ENCODE results near the gene EMC6. TPM values are rescaled to one million over a fixed set of nuclear protein-coding genes. Genes with fewer than 3 reads are reported as not detected.

Gene EMC6
- total and polyA plus RNA-seq, 2 of the 4 experiments (the other 2 are of a cell fraction), result 10.9 to 80.5 TPM

- Histone ChIP-seq H3K79me1 (ENCODE audit: low read depth in 1 of 2, low read length in 2 of 2) (peaks cover 6 to 31% of the 10 kb centered on the region in 2 experiments; a peak in 2 of 4 replicates), H3K4me2 (ENCODE audit: low read depth, low read length) (no peak overlapping the region), H4K8ac (ENCODE audit: low read depth in 2 of 2, low read length in 2 of 2) (no peak overlapping the region), H3K4me3 (ENCODE audit: insufficient read depth, low read depth, low read length) (no peak overlapping the region), H3K23ac (ENCODE audit: low read depth, low read length) (no peak overlapping the region), H4K5ac (ENCODE audit: low read depth, low read length) (no peak overlapping the region), H2AK9ac (replicated peaks; ENCODE audit: low read depth, low read length, poor library complexity) (no peak overlapping the region), H3K27me3 (ENCODE audit: control insufficient read depth, insufficient read depth, low read length) (no peaks in the 10 kb centered on the region), H3K9ac (ENCODE audit: low read depth, low read length) (no peak overlapping the region), H2BK5ac (ENCODE audit: low read depth, low read length, poor library complexity, severe bottlenecking) (no peak overlapping the region), H2AFZ (replicated peaks; ENCODE audit: low read length, poor library complexity) (no peak overlapping the region), H2BK120ac (ENCODE audit: low read depth, low read length) (no peak overlapping the region), H3K14ac (replicated peaks; ENCODE audit: low read depth, low read length) (no peak overlapping the region), H3K18ac (ENCODE audit: low read depth, low read length) (no peak overlapping the region), H2BK20ac (ENCODE audit: low read depth, low read length) (no peak overlapping the region), H3K4me1 (ENCODE audit: control insufficient read depth, insufficient read depth, low read length) (no peaks in the 10 kb centered on the region), H2AK5ac (ENCODE audit: low read depth, low read length) (no peak overlapping the region), H4K20me1 (ENCODE audit: insufficient read depth, low read length) (peaks cover 18% of the 10 kb centered on the region), H3K56ac (ENCODE audit: extremely low read depth, insufficient read depth, low read length) (no peak overlapping the region), H3K36me3 (ENCODE audit: control insufficient read depth, insufficient read depth, low read length) (no peaks in the 10 kb centered on the region), H3K9me1 (ENCODE audit: insufficient read depth, low read length) (peaks cover 12% of the 10 kb centered on the region), H3K9me3 (ENCODE audit: control insufficient read depth, insufficient read depth, low read length) (no peaks in the 10 kb centered on the region), H4K91ac (ENCODE audit: insufficient read depth, low read depth, low read length) (no peak overlapping the region), H2BK15ac (ENCODE audit: low read depth, low read length) (no peak overlapping the region), H3K4ac (ENCODE audit: low read depth, low read length) (no peak overlapping the region), H3K27ac (ENCODE audit: insufficient read depth, low read length) (no peak overlapping the region)
- in situ Hi-C loops (cut with MboI; ENCODE audit: low sequenced_read_pairs) (no loop called here), dilution Hi-C loops (cut with HindIII; ENCODE audit: low sequenced_read_pairs, unreplicated experiment) (no loop called here), intact Hi-C loops (cut with micrococcal nuclease) (no loop called here)
- no TSS peak for BruUV-seq (replicated peaks)
- ATAC-seq (ENCODE audit: low read depth), result no peak
- CTCF ChIA-PET, result interaction anchor here (0.7 kb wide), 1 partner anchor 10 kb away, joined by 3 read pairs; no protein-coding TSS in a partner anchor
- no CpG with 5 or more reads among the region's 4 CpGs for WGBS, 2 experiments (ENCODE audit: extremely low coverage in 2 of 2, insufficient read length in 1 of 2)
- POLR2A ChIA-PET (ENCODE audit: unreplicated experiment), result no interaction called here
- TF ChIP-seq USF2 (IDR thresholded peaks at IDR 0.05; ENCODE audit: low read depth, low read length) (no peak), ELK1 (IDR thresholded peaks at IDR 0.05; ENCODE audit: borderline replicate concordance, low read depth, low read length) (no peak), CTCF (conservative IDR thresholded peaks at IDR 0.05; ENCODE audit: low read depth, low read length) (no peak), MAFK (IDR thresholded peaks at IDR 0.05; ENCODE audit: low read depth, low read length) (no peak), POLR2A (IDR thresholded peaks at IDR 0.05; ENCODE audit: low read depth, low read length) (no peak), RCOR1 (IDR thresholded peaks at IDR 0.05; ENCODE audit: insufficient replicate concordance, low read length) (no peak), NFE2L2 (IDR thresholded peaks at IDR 0.05; ENCODE audit: low read depth, low read length) (no peak), CEBPB (IDR thresholded peaks at IDR 0.05; ENCODE audit: low read depth, low read length) (no peak)
- DNase-seq, result no peak
Measured at GRCh38 chr17:3672571-3672970, 4.0 kb downstream of the EMC6 start.
